Neural crest cell (in vitro differentiated cells): Measurements from ENCODE around the gene PIP5K1B. TPM values are rescaled to one million over a fixed set of nuclear protein-coding genes. Genes with fewer than 3 reads are reported as not detected.

ENCODE experiments used
- DNase-seq: peaks from one replicate; pipeline ENCODE4 v3.0.0; 2021; ENCODE audit warnings: low read depth, mixed read lengths, low spot score
- H3K27ac Mint-ChIP-seq: one replicate; pipeline ENCODE4 v1.8.0; 2021; ENCODE audit warnings: mild to moderate bottlenecking, mixed read lengths; ENCODE audit not compliant: unreplicated experiment
- H3K27me3 Mint-ChIP-seq: 2 replicates; pipeline ENCODE4 v1.8.0; 2021; ENCODE audit warnings: low read depth, mild to moderate bottlenecking, mixed read lengths
- H3K36me3 Mint-ChIP-seq: 2 replicates; pipeline ENCODE4 v1.8.0; 2021; ENCODE audit warnings: low read depth, mild to moderate bottlenecking, mixed read lengths
- H3K4me1 Mint-ChIP-seq: 2 replicates; pipeline ENCODE4 v1.8.0; 2021; ENCODE audit warnings: mixed read lengths
- H3K4me3 Mint-ChIP-seq: one replicate; pipeline ENCODE4 v1.8.0; 2021; ENCODE audit warnings: mild to moderate bottlenecking, mixed read lengths
- H3K9me3 Mint-ChIP-seq: 2 replicates; pipeline ENCODE4 v1.8.0; 2021; ENCODE audit warnings: mixed read lengths
- CTCF ChIP-seq: fragments of 200-600 bp; sonication (generic); conservative IDR thresholded peaks from 2 replicates; pipeline ENCODE4 v1.5.0; 2021; ENCODE audit warnings: antibody characterized with exemption, mild to moderate bottlenecking
- total RNA-seq: library from RNA; stranded (reverse); gene quantifications from 2 replicates; pipeline ENCODE4 v1.2.1, GENCODE V29; 2021

PIP5K1B gene
- total RNA-seq, 1 donor from 2014 or later, result 5.9 TPM

- TF ChIP-seq CTCF, result no peak
- no peak for DNase-seq
- no peaks in the 10 kb centered on the region for H3K9me3 Mint-ChIP-seq
- H3K27ac Mint-ChIP-seq, result no peak overlapping the region
- no peak overlapping the region for H3K4me3 Mint-ChIP-seq
- H3K36me3 Mint-ChIP-seq, result peaks cover 2% of the 10 kb centered on the region
- H3K27me3 Mint-ChIP-seq, result peaks cover 10% of the 10 kb centered on the region
- H3K4me1 Mint-ChIP-seq, result peaks cover 8% of the 10 kb centered on the region
Observed at GRCh38 chr9:69003051-69003450, 298.0 kb downstream of the PIP5K1B start.

GRCh38 chr9:69004836-69005235 is 299.8 kb downstream of the PIP5K1B start:
- no peak for TF ChIP-seq CTCF
- no peak for DNase-seq
- no peaks in the 10 kb centered on the region for H3K9me3 Mint-ChIP-seq
- H3K4me3 Mint-ChIP-seq, result no peak overlapping the region
- H3K36me3 Mint-ChIP-seq, result peaks cover 2% of the 10 kb centered on the region
- no peak overlapping the region for H3K27ac Mint-ChIP-seq
- H3K27me3 Mint-ChIP-seq, result peaks cover 10% of the 10 kb centered on the region
- peaks cover 5% of the 10 kb centered on the region for H3K4me1 Mint-ChIP-seq

GRCh38 chr9:69009708-69010107 is 304.7 kb downstream of the PIP5K1B start:
- no peak for TF ChIP-seq CTCF
- H3K36me3 Mint-ChIP-seq, result no peaks in the 10 kb centered on the region
- H3K27me3 Mint-ChIP-seq, result no peaks in the 10 kb centered on the region
- no peak for DNase-seq
- H3K4me3 Mint-ChIP-seq, result no peak overlapping the region
- no peaks in the 10 kb centered on the region for H3K4me1 Mint-ChIP-seq
- no peak overlapping the region for H3K27ac Mint-ChIP-seq
- no peaks in the 10 kb centered on the region for H3K9me3 Mint-ChIP-seq

- TF ChIP-seq CTCF, result no peak
- Mint-ChIP-seq H3K27me3 (no peaks in the 10 kb centered on the region), H3K9me3 (no peaks in the 10 kb centered on the region)
Observed at GRCh38 chr9:69012696-69013381, 307.8 kb downstream of the PIP5K1B start.

GRCh38 chr9:69013382-69013727 is 308.3 kb downstream of the PIP5K1B start:
- DNase-seq, result no peak
- H3K4me1 Mint-ChIP-seq, result no peaks in the 10 kb centered on the region
- no peaks in the 10 kb centered on the region for H3K36me3 Mint-ChIP-seq
- H3K27ac Mint-ChIP-seq, result no peak overlapping the region
- H3K4me3 Mint-ChIP-seq, result no peak overlapping the region
- H3K9me3 Mint-ChIP-seq, result no peaks in the 10 kb centered on the region
- no peak for TF ChIP-seq CTCF
- H3K27me3 Mint-ChIP-seq, result no peaks in the 10 kb centered on the region

More at GRCh38 chr9:69012696-69013381, 307.8 kb downstream of the PIP5K1B start:
- H3K4me3 Mint-ChIP-seq, result no peak overlapping the region
- H3K36me3 Mint-ChIP-seq, result no peaks in the 10 kb centered on the region
- H3K4me1 Mint-ChIP-seq, result no peaks in the 10 kb centered on the region
- no peak overlapping the region for H3K27ac Mint-ChIP-seq
- no peak for DNase-seq
